ENCODE data around the gene SPSB4.

SPSB4 gene

DNA sequence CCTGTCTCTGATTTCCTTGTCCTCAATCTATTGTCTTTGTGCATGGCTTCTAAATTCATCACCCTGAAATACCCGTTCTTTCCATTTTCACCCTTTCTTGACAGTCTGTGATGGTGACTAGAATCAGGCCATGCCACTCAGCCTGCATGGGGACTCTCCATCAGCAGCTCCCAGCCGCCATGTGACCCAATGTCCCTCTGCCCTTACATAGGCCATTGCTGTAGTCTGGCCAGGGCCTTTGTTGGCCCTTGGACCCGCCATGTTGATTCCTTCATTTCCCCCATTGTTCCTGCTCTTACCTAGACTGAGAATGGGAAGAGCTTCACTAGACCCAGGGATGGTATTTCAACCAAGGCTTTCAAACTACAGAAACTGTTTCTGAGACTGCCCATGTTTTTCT is 45.8 kb downstream of the SPSB4 start:
- H3K14ac ChIP-seq (ENCODE audit: low read length in 2 of 2), result no peak overlapping the region
- H3K18ac ChIP-seq (ENCODE audit: low read depth in 1 of 2, low read length in 2 of 2), result no peak overlapping the region
- H2BK120ac ChIP-seq (ENCODE audit: low read depth, low read length), result no peak overlapping the region
- H4K8ac ChIP-seq (ENCODE audit: low read length), result no peak overlapping the region
- H2BK12ac ChIP-seq (ENCODE audit: low read length in 2 of 2), result no peak overlapping the region
- DNase-seq, result no peak
- no peak overlapping the region for H2BK15ac ChIP-seq (ENCODE audit: low read depth, poor library complexity, severe bottlenecking)
- no peak overlapping the region for H2AK5ac ChIP-seq (ENCODE audit: low read length, severe bottlenecking)
- no peak overlapping the region for H2AFZ ChIP-seq (ENCODE audit: low read depth, low read length)
- H3K36me3 ChIP-seq (ENCODE audit: control insufficient read depth in 1 of 2, insufficient read depth in 2 of 2, low read depth in 1 of 2, low read length in 2 of 2), result no peaks in the 10 kb centered on the region
- H3K79me1 ChIP-seq (replicated peaks; ENCODE audit: low read length, poor library complexity, severe bottlenecking), result no peaks in the 10 kb centered on the region
- WGBS, result 92% methylated on average over 3 of the region's 3 CpGs
- H3K4me3 ChIP-seq (ENCODE audit: insufficient read depth in 1 of 2, low read depth in 1 of 2, low read length in 2 of 2), result no peak overlapping the region
- no peak overlapping the region for H3K4me2 ChIP-seq (ENCODE audit: low read length, poor library complexity, severe bottlenecking)
- no peak overlapping the region for H3K27ac ChIP-seq (ENCODE audit: low read length, poor library complexity, severe bottlenecking)
- no peak overlapping the region for H3K9ac ChIP-seq (ENCODE audit: low read length)
- H2BK5ac ChIP-seq (ENCODE audit: low read depth, low read length, poor library complexity, severe bottlenecking), result no peak overlapping the region
- H3K4ac ChIP-seq (ENCODE audit: low read depth in 1 of 2, low read length in 2 of 2), result no peak overlapping the region
- H3K27me3 ChIP-seq (ENCODE audit: control insufficient read depth in 1 of 2, insufficient read depth in 1 of 2, low read length in 2 of 2), result peaks cover 0 to 37% of the 10 kb centered on the region in 2 experiments
- H4K91ac ChIP-seq (ENCODE audit: low read length), result no peak overlapping the region
- no peaks in the 10 kb centered on the region for H3K9me3 ChIP-seq (ENCODE audit: control insufficient read depth, low read length)
- peaks cover 11% of the 10 kb centered on the region for H3K4me1 ChIP-seq (ENCODE audit: control insufficient read depth, insufficient read depth, low read depth, low read length)
- H3K23ac ChIP-seq (ENCODE audit: low read length in 2 of 2), result no peak overlapping the region

DNA sequence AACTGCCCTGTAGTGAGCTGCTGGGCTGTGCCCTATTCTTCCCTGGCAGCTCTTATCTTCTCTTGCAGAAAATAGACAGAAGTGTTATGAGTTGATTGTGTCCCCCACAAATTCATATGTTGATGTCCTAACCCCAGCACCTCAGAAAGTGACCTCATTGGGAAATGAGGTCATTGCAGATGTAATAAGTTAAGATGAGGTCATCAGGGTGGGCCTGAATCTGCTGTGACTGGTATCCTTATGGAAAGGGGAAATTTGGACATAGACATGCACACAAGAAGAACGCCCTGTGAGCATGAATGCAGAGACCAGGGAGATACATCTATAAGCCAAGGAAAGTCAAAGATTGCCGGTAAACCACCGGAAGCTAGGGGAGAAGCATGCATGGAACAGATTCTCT is 49.0 kb downstream of the SPSB4 start:
- Histone ChIP-seq H3K27ac (ENCODE audit: low read length, poor library complexity, severe bottlenecking) (no peak overlapping the region), H2BK15ac (ENCODE audit: low read depth, poor library complexity, severe bottlenecking) (no peak overlapping the region), H3K4me1 (ENCODE audit: control insufficient read depth, insufficient read depth, low read depth, low read length) (no peaks in the 10 kb centered on the region), H3K36me3 (ENCODE audit: control insufficient read depth in 1 of 2, insufficient read depth in 2 of 2, low read depth in 1 of 2, low read length in 2 of 2) (no peaks in the 10 kb centered on the region), H2AFZ (ENCODE audit: low read depth, low read length) (no peak overlapping the region), H3K79me1 (replicated peaks; ENCODE audit: low read length, poor library complexity, severe bottlenecking) (no peaks in the 10 kb centered on the region), H2BK120ac (ENCODE audit: low read depth, low read length) (no peak overlapping the region), H3K4me2 (ENCODE audit: low read length, poor library complexity, severe bottlenecking) (no peak overlapping the region), H3K23ac (ENCODE audit: low read length in 2 of 2) (no peak overlapping the region), H3K4ac (ENCODE audit: low read depth in 1 of 2, low read length in 2 of 2) (no peak overlapping the region), H4K8ac (ENCODE audit: low read length) (no peak overlapping the region), H2BK5ac (ENCODE audit: low read depth, low read length, poor library complexity, severe bottlenecking) (no peak overlapping the region), H3K9ac (ENCODE audit: low read length) (no peak overlapping the region), H3K9me3 (ENCODE audit: control insufficient read depth, low read length) (no peaks in the 10 kb centered on the region), H3K18ac (ENCODE audit: low read depth in 1 of 2, low read length in 2 of 2) (no peak overlapping the region), H3K27me3 (ENCODE audit: control insufficient read depth in 1 of 2, insufficient read depth in 1 of 2, low read length in 2 of 2) (peaks cover 0 to 57% of the 10 kb centered on the region in 2 experiments), H2BK12ac (ENCODE audit: low read length in 2 of 2) (no peak overlapping the region), H4K91ac (ENCODE audit: low read length) (no peak overlapping the region), H2AK5ac (ENCODE audit: low read length, severe bottlenecking) (no peak overlapping the region), H3K14ac (ENCODE audit: low read length in 2 of 2) (no peak overlapping the region), H3K4me3 (ENCODE audit: insufficient read depth in 1 of 2, low read depth in 1 of 2, low read length in 2 of 2) (no peak overlapping the region)
- no peak for DNase-seq
- WGBS, result 89% methylated on average over 3 of the region's 3 CpGs

DNA sequence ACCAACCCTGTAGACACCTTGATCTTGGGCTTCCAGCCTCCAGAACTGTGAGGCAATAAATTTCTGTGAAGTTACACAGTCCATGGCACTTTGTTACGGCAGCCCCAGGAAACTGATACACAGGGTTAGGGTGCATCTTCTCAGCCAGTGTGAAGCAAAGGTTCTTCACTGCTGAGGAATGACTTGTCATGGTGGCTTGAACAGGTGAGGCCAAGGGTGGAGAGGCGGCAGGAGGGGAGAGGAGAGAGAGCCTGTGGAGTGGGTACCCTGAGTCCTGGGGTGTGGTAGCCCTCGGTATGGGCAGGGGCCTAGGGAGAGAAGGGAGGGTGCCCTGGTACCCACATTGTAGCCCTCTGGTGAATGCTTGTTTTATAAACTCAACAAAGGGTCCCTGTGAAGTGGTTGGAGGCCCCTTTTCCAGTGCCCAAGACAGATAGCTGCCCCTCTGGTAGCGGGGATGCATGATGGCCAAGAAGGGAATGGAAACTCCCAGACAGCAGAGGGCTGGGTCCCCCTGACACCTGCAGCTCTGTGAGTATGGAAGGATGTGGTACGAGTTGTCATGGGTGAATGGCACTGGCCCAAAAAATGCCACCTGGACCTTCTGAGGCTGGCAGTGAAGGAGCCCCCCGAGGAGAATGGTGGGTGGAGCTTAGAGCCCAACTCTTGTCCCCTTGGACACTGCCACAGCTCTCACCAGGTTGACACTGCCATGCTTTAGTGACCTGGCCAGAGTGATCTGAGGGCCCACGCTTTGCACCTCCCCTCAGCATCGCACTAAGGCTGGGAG is 49.6 kb downstream of the SPSB4 start:
- no peak overlapping the region for H2BK15ac ChIP-seq (ENCODE audit: low read depth, poor library complexity, severe bottlenecking)
- no peak overlapping the region for H3K9ac ChIP-seq (ENCODE audit: low read length)
- no peaks in the 10 kb centered on the region for H3K9me3 ChIP-seq (ENCODE audit: control insufficient read depth, low read length)
- no peak overlapping the region for H2BK5ac ChIP-seq (ENCODE audit: low read depth, low read length, poor library complexity, severe bottlenecking)
- no peak overlapping the region for H4K8ac ChIP-seq (ENCODE audit: low read length)
- H3K14ac ChIP-seq (ENCODE audit: low read length in 2 of 2), result no peak overlapping the region
- no peak overlapping the region for H3K4me2 ChIP-seq (ENCODE audit: low read length, poor library complexity, severe bottlenecking)
- no peak overlapping the region for H3K4me3 ChIP-seq (ENCODE audit: insufficient read depth in 1 of 2, low read depth in 1 of 2, low read length in 2 of 2)
- DNase-seq, result no peak
- no peak overlapping the region for H2BK120ac ChIP-seq (ENCODE audit: low read depth, low read length)
- no peaks in the 10 kb centered on the region for H3K4me1 ChIP-seq (ENCODE audit: control insufficient read depth, insufficient read depth, low read depth, low read length)
- no peak overlapping the region for H4K91ac ChIP-seq (ENCODE audit: low read length)
- no peak overlapping the region for H2AFZ ChIP-seq (ENCODE audit: low read depth, low read length)
- H3K23ac ChIP-seq (ENCODE audit: low read length in 2 of 2), result no peak overlapping the region
- H3K36me3 ChIP-seq (ENCODE audit: control insufficient read depth in 1 of 2, insufficient read depth in 2 of 2, low read depth in 1 of 2, low read length in 2 of 2), result no peaks in the 10 kb centered on the region
- no peak overlapping the region for H3K27ac ChIP-seq (ENCODE audit: low read length, poor library complexity, severe bottlenecking)
- no peaks in the 10 kb centered on the region for H3K79me1 ChIP-seq (replicated peaks; ENCODE audit: low read length, poor library complexity, severe bottlenecking)
- WGBS, result 92% methylated on average over 8 of the region's 8 CpGs
- H2BK12ac ChIP-seq (ENCODE audit: low read length in 2 of 2), result no peak overlapping the region
- no peak overlapping the region for H3K18ac ChIP-seq (ENCODE audit: low read depth in 1 of 2, low read length in 2 of 2)
- no peak overlapping the region for H3K4ac ChIP-seq (ENCODE audit: low read depth in 1 of 2, low read length in 2 of 2)
- H3K27me3 ChIP-seq (ENCODE audit: control insufficient read depth in 1 of 2, insufficient read depth in 1 of 2, low read length in 2 of 2), result peaks cover 0 to 54% of the 10 kb centered on the region in 2 experiments
- H2AK5ac ChIP-seq (ENCODE audit: low read length, severe bottlenecking), result no peak overlapping the region

DNA sequence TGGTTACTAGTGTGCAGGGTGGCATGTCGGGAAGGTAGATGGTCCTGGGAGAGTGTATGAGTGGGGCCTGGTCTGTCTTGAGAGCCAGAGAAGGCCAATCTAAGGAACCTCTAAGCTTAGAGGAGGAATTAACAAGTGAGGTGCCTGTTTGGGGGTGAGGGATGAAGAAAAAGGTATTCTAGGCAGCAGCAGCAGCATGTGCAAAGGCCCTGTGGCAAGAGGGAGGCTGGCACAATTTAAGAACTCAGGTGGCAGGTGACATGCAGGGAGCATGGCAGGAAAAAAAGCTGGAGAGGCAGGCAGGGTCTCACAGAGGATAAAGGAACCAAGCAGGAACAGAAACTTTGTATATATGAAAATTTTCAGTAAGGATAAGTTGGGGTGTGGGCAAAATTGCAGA is 51.2 kb downstream of the SPSB4 start:
- Histone ChIP-seq H2BK12ac (ENCODE audit: low read length in 2 of 2) (no peak overlapping the region), H4K91ac (ENCODE audit: low read length) (no peak overlapping the region)
- 92% methylated on average over 1 of the region's 1 CpG for WGBS

More for the DNA sequence above, 51.2 kb downstream of the SPSB4 start:
- Histone ChIP-seq H3K36me3 (ENCODE audit: control insufficient read depth in 1 of 2, insufficient read depth in 2 of 2, low read depth in 1 of 2, low read length in 2 of 2) (no peaks in the 10 kb centered on the region), H3K79me1 (replicated peaks; ENCODE audit: low read length, poor library complexity, severe bottlenecking) (no peaks in the 10 kb centered on the region), H2AFZ (ENCODE audit: low read depth, low read length) (no peak overlapping the region), H3K9me3 (ENCODE audit: control insufficient read depth, low read length) (no peaks in the 10 kb centered on the region), H3K4me1 (ENCODE audit: control insufficient read depth, insufficient read depth, low read depth, low read length) (no peaks in the 10 kb centered on the region), H3K23ac (ENCODE audit: low read length in 2 of 2) (no peak overlapping the region), H2BK15ac (ENCODE audit: low read depth, poor library complexity, severe bottlenecking) (no peak overlapping the region), H2BK120ac (ENCODE audit: low read depth, low read length) (no peak overlapping the region), H3K9ac (ENCODE audit: low read length) (no peak overlapping the region), H3K4me3 (ENCODE audit: insufficient read depth in 1 of 2, low read depth in 1 of 2, low read length in 2 of 2) (no peak overlapping the region), H2BK5ac (ENCODE audit: low read depth, low read length, poor library complexity, severe bottlenecking) (no peak overlapping the region), H3K4ac (ENCODE audit: low read depth in 1 of 2, low read length in 2 of 2) (no peak overlapping the region), H3K14ac (ENCODE audit: low read length in 2 of 2) (no peak overlapping the region), H3K18ac (ENCODE audit: low read depth in 1 of 2, low read length in 2 of 2) (no peak overlapping the region), H3K27me3 (ENCODE audit: control insufficient read depth in 1 of 2, insufficient read depth in 1 of 2, low read length in 2 of 2) (peaks cover 0 to 57% of the 10 kb centered on the region in 2 experiments), H3K27ac (ENCODE audit: low read length, poor library complexity, severe bottlenecking) (no peak overlapping the region), H2AK5ac (ENCODE audit: low read length, severe bottlenecking) (no peak overlapping the region), H3K4me2 (ENCODE audit: low read length, poor library complexity, severe bottlenecking) (no peak overlapping the region), H4K8ac (ENCODE audit: low read length) (no peak overlapping the region)
- DNase-seq, result no peak
